Heart left ventricle (tissue), 16 donors: ENCODE measurements around the gene TJAP1. TPM values are rescaled to one million over a fixed set of nuclear protein-coding genes. Genes with fewer than 3 reads are reported as not detected.

Source experiments
- ATAC-seq, 4 donors: fragments of 200-7000 bp; cut with Tn5 transposase; one replicate each; pipeline ENCODE4 v1.9.1; 2020 to 2022; ENCODE audit warnings: moderate library complexity in 4 of 4, mild to moderate bottlenecking in 3 of 4, moderate number of reproducible peaks in 1 of 4
- DNase-seq, 5 donors: peaks; one replicate each; pipeline ENCODE4 v3.0.0-alpha.2; 2020
- H3K27ac ChIP-seq, 12 donors: fragments of 200-600 bp; sonication (generic) in 4 of 12; one replicate each; pipeline versions ENCODE4 v1.5.0 to v1.8.0; 2016 to 2022; ENCODE audit warnings: mild to moderate bottlenecking in 2 of 12
- H3K27me3 ChIP-seq, 9 donors: fragments of 200-600 bp; sonication (generic) in 2 of 9; one replicate each; pipeline versions ENCODE4 v1.5.1 to v1.8.0; 2016 to 2022; ENCODE audit warnings: mild to moderate bottlenecking in 3 of 9
- H3K36me3 ChIP-seq, 9 donors: fragments of 200-600 bp; sonication (generic) in 2 of 9; one replicate each; pipeline versions ENCODE4 v1.5.0 to v1.8.0; 2018 to 2022; ENCODE audit warnings: mild to moderate bottlenecking in 2 of 9
- H3K4me1 ChIP-seq, 12 donors: fragments of 200-600 bp; sonication (generic) in 4 of 12; one replicate each; pipeline versions ENCODE4 v1.5.0 to v1.8.0; 2016 to 2022; ENCODE audit warnings: mild to moderate bottlenecking in 3 of 12
- H3K4me3 ChIP-seq, 12 donors: fragments of 200-600 bp; sonication (generic) in 4 of 12; one replicate each; pipeline versions ENCODE4 v1.5.0 to v1.8.0; 2017 to 2022; ENCODE audit warnings: mild to moderate bottlenecking in 9 of 12, moderate library complexity in 4 of 12
- H3K9me3 ChIP-seq, 12 donors: fragments of 200-600 bp; sonication (generic) in 4 of 12; one replicate each; pipeline versions ENCODE4 v1.5.0 to v1.8.0; 2016 to 2022; ENCODE audit warnings: mild to moderate bottlenecking in 1 of 12
- CTCF ChIP-seq, 12 donors: fragments of 200-600 bp; sonication (generic) in 4 of 12; IDR thresholded peaks; one replicate each; pipeline versions ENCODE4 v1.5.0 to v1.8.0; 2018 to 2022; ENCODE audit warnings: antibody characterized with exemption in 12 of 12, mild to moderate bottlenecking in 5 of 12
- POLR2A ChIP-seq, 2 donors: fragments of 450-650 bp; IDR thresholded peaks; one replicate each; pipeline ENCODE4 v1.6.1; 2017; ENCODE audit warnings: antibody characterized with exemption in 2 of 2, mild to moderate bottlenecking in 2 of 2, moderate library complexity in 2 of 2
- WGBS, 4 donors: extraction: QIAGEN DNeasy Blood & Tissue Kit in 2 of 4; methylation state at CpG; one replicate each; pipeline versions ENCODE4 v1.1.5 to v1.1.7; 2013 to 2018; 5-methylcytosine and 5-hydroxymethylcytosine counted together
- intact Hi-C, 10 donors: fragments of 100-400 bp; cut with DNase I; formaldehyde crosslinking; loops; one replicate each; pipeline versions ENCODE4 v1.11.1 to v1.14.2; 2022
- polyA plus RNA-seq, 2 donors: library from polyadenylated mRNA; stranded (reverse); fragments of 200-250 nt; gene quantifications; one replicate each; pipeline ENCODE4 v1.2.3, GENCODE V29; 2013
- total RNA-seq, 9 donors: library from RNA; depleted of rRNA in 2 of 9; stranded (reverse); fragments of >200 nt in 2 of 9; fragmentation: NEBNext Ultra II Directional in 3 of 9; extraction: Animal tissue kit (Norgen Biotek cat#: 25700) in 3 of 9; gene quantifications; one replicate each; pipeline versions ENCODE4 v1.1.0 to v1.2.4, GENCODE V29; 2016 to 2023
- donor health status: ischemic (EF 13 %, LVEDD 7.1; RV severe dilation, severe dysfunction).
- donor health status: healthy with polysubstance abuse.
- donor health status: DM: no; HTN: yes; CAD: no.
- donor health status: DM: no; HTN: no; CAD: no.
- donor health status: ischemic (EF 25% LVEDD 6.9; RV normal size, moderate dysfunction).
- donor health status: ischemic (EF 25% LVEDD 5.7; RV mildly dilated, moderate dysfunction).
- donor health status: healthy.
- donor health status: DM: yes; HTN: yes; CAD: no.
- donor health status: ischemic (EF 35%, LVEDD 5.7; RV mildly dilated, moderate dysfunction).
- donor health status: nonischemic (EF 11% LVEDD 7.7; RV severe dilation, severe dysfunction).
- donor health status: DM: yes; HTN: yes; CAD: no.
- donor health status: PGD.
- donor health status: ischemic (EF 29% LVEDD 5.4; RV normal size, mild dysfunction).
- donor health status: nonischemic (EF 23%, LVEDD 6.1; RV moderate dilation, normal function).

TJAP1 gene
- total and polyA plus RNA-seq, 11 donors, result 16.5 to 34.5 (median 18.7) TPM

- H3K9me3 ChIP-seq, result no peaks in the 10 kb centered on the region
- H3K36me3 ChIP-seq, result peaks cover 0 to 10% (median 0%) of the 10 kb centered on the region in 9 donors
- TF ChIP-seq CTCF (IDR thresholded peaks at IDR 0.05) (no peak), POLR2A (IDR thresholded peaks at IDR 0.05) (no peak)
- peaks cover under 1 to 37% (median 12%) of the 10 kb centered on the region in 12 donors for H3K4me1 ChIP-seq
- H3K4me3 ChIP-seq, result no peak overlapping the region
- H3K27me3 ChIP-seq, result no peaks in the 10 kb centered on the region
- 51 to 59% (median 57%) methylated on average over 6 of the region's 6 CpGs for WGBS, 4 donors
- peak overlapping the region in 3 of 12 donors; percentile 18 to 34 (median 29) for H3K27ac ChIP-seq
- intact Hi-C loops, result loop anchor here in 1 of 10 donors (10.0 kb wide), 1 partner anchor 106 kb away; no protein-coding TSS in a partner anchor
- no peak for DNase-seq
- ATAC-seq, result no peak
These were observed 13.2 kb downstream of the TJAP1 start for GRCh38 chr6:43490523-43490939.

GRCh38 chr6:43491750-43492661 lies 14.6 kb downstream of the TJAP1 start:
- DNase-seq, result peak; percentile 85 to 90 (median 88)
- H3K27me3 ChIP-seq, result no peaks in the 10 kb centered on the region
- WGBS, 4 donors, result 16 to 23% (median 19%) methylated on average over 7 to 10 of the region's 10 CpGs
- peak overlapping the region in 11 of 12 donors; percentile 31 to 86 (median 64) for H3K27ac ChIP-seq
- no peaks in the 10 kb centered on the region for H3K9me3 ChIP-seq
- no peaks in the 10 kb centered on the region for H3K36me3 ChIP-seq
- peak; percentile 80 to 88 (median 84) for ATAC-seq
- TF ChIP-seq CTCF (IDR thresholded peaks at IDR 0.05) (no peak), POLR2A (IDR thresholded peaks at IDR 0.05) (no peak)
- peaks cover 0 to 52% (median 22%) of the 10 kb centered on the region in 12 donors for H3K4me1 ChIP-seq
- H3K4me3 ChIP-seq, result peak overlapping the region in 2 of 12 donors; percentile 4
- intact Hi-C loops, result loop anchor here in 1 of 10 donors (10.0 kb wide), 1 partner anchor 107 kb away; no protein-coding TSS in a partner anchor

- peak overlapping the region in 2 of 12 donors; percentile 4 for H3K4me3 ChIP-seq
- H3K36me3 ChIP-seq, result peaks cover 0 to 3% (median 0%) of the 10 kb centered on the region in 9 donors
- H3K27ac ChIP-seq, result peak overlapping the region in 10 of 12 donors; percentile 42 to 86 (median 62)
- intact Hi-C loops, result loop anchor here in 1 of 10 donors (10.0 kb wide), 1 partner anchor 108 kb away; no protein-coding TSS in a partner anchor
- WGBS, 4 donors, result 13 to 58% (median 45%) methylated on average over 2 to 3 of the region's 3 CpGs
- H3K9me3 ChIP-seq, result no peaks in the 10 kb centered on the region
- no peak for DNase-seq
- no peak for TF ChIP-seq CTCF (IDR thresholded peaks at IDR 0.05)
- no peak for TF ChIP-seq POLR2A (IDR thresholded peaks at IDR 0.05)
- H3K27me3 ChIP-seq, result no peaks in the 10 kb centered on the region
- peaks cover 0 to 55% (median 28%) of the 10 kb centered on the region in 12 donors for H3K4me1 ChIP-seq
- peak in 3 of 4 donors; percentile 9 to 21 (median 14) for ATAC-seq
These were observed 15.3 kb downstream of the TJAP1 start for GRCh38 chr6:43492673-43493072.

- peaks cover 0 to 55% (median 32%) of the 10 kb centered on the region in 12 donors for H3K4me1 ChIP-seq
- H3K36me3 ChIP-seq, result peaks cover 0 to 9% (median 4%) of the 10 kb centered on the region in 9 donors
- DNase-seq, result no peak
- H3K9me3 ChIP-seq, result no peaks in the 10 kb centered on the region
- H3K4me3 ChIP-seq, result no peak overlapping the region
- H3K27ac ChIP-seq, result peak overlapping the region in 6 of 12 donors; percentile 14 to 86 (median 70)
- TF ChIP-seq CTCF (IDR thresholded peaks at IDR 0.05), result no peak
- TF ChIP-seq POLR2A (IDR thresholded peaks at IDR 0.05), result no peak
- intact Hi-C loops, result loop anchor here in 1 of 10 donors (10.0 kb wide), 1 partner anchor 108 kb away; no protein-coding TSS in a partner anchor
- no peak for ATAC-seq
- whole genome bisulfite sequencing, 4 donors, result 86 to 94% (median 91%) methylated on average over 2 of the region's 2 CpGs
- H3K27me3 ChIP-seq, result no peaks in the 10 kb centered on the region
These were observed 15.9 kb downstream of the TJAP1 start for GRCh38 chr6:43493230-43493629.
